Fibroblast of skin of right biceps (primary cell): ENCODE results near the gene GRK6.
A peak's percentile ranks its signal among the peaks of the same experiment; 100 is the strongest.

ENCODE experiments used
- DNase-seq: peaks from one replicate; pipeline ENCODE4 v3.0.0-alpha.2; 2013

Gene GRK6

DNA sequence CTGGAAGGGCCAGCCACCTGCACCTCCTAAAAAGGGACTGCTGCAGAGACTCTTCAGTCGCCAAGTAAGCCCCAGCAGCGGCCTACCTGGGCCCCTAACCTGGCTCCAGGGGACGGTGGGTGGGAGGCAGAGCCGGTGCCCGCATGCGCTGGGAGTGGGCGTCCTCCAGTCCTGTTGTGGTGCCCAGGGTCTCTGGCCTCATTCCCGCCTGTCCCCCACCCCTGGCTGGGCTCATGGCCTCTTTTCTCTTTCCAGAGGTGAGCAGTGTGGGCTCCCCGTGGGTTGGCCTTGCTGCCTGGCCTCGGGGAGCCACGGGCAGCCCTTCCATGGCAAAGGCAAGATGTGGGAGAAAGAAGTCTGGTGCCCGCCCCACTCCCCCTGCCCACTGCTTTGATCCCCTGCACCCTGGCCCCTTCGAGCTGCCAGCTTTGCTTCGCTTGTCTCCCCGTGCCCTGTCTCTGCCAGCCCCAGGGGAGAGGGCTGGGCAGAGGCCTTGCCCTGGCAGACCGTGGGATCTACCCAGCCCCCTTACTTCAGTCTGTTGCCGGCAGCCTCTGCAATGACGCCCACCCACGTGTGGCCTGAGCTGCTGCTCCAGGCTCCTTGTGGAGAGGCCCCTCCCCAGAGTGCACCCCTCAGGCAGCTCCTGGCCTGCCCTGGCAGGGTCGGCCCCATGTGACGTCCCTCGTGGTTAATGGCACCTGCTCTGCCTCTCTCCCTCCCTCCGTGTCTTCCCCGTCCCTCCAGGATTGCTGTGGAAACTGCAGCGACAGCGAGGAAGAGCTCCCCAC lies 14.7 kb downstream of the GRK6 start:
- no peak for DNase-seq

- DNase-seq: no peak
Observed at GRCh38 chr5:177442066-177442826, 15.8 kb downstream of the GRK6 start.

DNA sequence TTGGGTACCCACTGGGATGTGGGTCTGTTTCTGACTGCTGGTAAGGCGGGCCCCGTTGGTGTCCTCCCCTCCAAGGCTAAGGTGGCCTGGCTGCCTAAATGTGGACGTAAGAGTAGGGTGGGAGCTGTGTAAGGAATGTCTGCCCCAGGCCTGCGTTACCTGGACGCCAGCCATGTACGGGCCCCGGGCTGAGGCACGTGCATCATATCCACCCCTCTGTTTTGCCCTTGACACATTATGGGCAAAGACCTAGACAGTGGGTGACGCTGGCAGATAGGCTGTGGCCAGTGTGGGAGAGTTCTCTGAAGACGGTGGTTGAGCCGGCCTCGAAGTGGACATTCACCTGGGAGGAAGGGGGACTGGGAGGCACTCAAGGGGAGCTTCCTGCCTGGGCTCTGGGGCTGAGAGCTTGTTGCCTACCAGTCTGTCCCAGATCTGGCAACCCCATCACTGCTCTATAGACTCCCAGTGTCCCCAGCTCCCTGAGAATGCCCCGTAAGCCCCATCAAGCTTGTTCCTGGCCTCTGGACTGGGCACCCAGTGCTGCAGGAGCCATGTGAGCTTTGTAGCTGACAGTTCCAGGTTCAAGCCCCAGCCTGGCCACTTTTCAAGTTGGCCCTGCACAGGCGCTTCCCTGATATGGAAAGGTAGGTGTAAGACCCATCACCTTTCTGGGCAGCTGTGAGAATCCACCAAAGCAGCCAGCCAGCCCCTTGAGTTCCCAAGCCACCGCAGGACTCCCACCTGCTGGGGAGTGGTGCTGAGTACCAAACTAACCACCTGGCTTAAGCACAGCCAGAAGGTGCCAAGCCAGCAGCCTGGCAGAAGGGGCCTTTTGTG lies 16.9 kb downstream of the GRK6 start:
- no peak for DNase-seq

- DNase-seq: no peak
Observed at GRCh38 chr5:177444106-177445051, 17.9 kb downstream of the GRK6 start.

GRCh38 chr5:177445052-177445916 lies 18.8 kb downstream of the GRK6 start:
- DNase-seq: no peak

- no peak for DNase-seq
Observed at GRCh38 chr5:177445917-177446199, 19.4 kb downstream of the GRK6 start.

DNA sequence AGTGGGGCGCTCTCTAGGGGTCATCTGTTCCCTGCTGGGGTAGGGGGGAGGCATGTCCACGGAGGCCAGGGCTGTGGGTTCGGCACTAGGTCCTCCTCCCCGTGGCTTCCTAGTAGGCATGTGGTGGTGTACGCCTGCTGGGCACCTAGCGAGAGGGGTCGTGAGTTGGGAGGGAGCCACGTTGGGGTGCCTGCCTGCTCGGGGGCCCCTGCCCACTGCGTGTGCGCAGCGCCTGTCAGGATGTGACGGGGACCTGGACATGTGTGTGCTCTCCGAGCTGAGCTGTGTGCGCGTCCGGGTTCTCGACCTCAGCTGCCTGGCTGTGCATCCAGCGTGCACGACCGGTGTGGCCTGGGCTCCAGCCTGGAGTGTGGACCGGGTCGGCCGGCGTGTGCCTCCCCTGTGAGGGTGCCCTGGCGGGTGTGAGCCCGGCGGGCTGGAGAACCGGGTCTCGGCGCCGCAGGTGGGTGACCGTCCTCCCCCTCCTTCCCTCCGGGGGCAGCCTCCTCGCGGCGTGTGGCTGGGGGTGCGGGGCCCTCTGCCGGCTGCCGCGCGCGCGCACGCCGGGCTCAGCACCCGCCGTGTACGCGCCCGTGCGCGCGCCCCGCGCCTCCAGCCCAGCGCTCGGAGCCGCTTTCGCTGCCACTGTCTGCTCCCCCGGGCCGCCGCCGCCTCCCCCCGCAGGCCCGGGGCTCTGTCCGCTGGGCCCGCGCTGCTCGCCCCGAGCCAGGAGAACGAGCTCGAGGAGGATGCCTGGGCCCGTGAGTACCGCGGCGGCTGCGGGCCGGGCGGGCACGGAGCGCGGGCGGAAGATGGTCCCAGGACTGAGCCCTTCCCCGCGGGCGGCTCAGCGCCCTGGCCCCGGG lies 20.0 kb downstream of the GRK6 start, which contains the start of gene PRR7:
TSS of gene PRR7 (plus strand) at position 615 of the 866 bp plus-strand sequence. CDS start 8,254 bp downstream, outside the sequence.
- peak; percentile 76 for DNase-seq

- peak; percentile 50 for DNase-seq
Observed at GRCh38 chr5:177447066-177447610, 20.7 kb downstream of the GRK6 start.

DNA sequence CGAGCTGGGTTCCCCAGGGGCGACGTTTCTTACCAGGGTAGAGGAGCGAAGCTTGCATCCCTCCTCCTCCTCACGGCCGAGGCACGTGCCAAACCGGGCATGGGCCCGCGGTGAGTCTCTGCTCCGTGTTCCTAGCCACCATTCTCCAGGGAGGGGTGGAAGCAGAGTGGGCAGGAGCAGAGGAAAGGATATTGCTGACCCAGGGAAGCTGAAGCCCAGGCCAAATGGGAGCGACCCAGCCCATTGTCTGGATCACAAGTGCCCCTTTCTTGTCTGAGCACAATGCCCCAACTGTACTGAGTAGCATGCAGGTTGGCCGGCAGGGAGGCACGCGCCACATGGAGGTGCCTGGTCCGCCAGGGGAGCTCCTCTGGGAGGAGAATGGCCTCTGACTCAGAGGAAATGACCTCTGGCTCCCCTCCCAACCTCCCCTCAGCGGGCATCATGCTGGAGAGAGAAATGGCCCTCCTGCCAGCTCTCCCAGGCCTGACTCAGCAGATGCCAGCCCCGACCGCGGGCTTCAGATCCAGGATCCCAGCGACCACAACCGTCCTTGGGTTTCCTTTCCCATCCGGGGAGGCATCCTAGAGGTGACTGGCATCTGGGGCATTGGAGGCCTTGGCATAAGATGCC lies 21.3 kb downstream of the GRK6 start:
- DNase-seq: peak; percentile 62

DNA sequence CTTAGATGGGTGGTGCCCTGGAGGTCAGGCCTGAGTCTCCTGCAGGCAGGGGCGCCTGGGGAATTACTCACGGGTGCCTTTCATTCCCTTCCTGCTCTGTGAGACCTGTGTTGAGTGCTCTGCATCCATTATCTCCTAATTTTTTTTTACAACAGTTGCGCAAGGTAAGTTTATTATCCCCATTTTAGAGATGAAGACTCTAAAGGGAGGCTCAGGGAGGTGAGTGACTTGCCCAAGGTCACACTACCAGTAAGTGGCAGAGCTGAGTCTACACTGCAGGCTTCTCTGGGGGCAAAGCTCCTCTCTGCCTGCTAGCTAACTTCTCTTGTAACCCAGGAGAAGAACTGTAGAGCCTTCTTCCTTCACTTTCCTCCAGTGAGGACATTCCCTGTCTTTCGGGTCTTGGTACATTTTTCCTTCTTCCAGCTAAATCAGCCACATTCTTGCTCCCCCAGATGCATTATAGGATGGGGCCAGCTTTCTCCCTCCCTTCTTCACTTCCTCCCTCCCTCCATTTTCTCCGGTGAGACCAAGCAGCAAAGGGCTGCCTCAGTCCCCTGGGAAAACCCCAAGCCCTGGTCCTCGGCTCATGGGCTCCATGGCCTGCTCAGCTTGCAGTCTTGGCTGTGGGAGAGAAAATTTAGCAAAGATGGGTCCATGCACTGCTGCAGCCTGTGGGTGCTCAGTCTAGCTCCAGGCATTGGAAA lies 21.9 kb downstream of the GRK6 start:
- no peak for DNase-seq

GRCh38 chr5:177449140-177450061 lies 22.9 kb downstream of the GRK6 start:
- no peak for DNase-seq

DNA sequence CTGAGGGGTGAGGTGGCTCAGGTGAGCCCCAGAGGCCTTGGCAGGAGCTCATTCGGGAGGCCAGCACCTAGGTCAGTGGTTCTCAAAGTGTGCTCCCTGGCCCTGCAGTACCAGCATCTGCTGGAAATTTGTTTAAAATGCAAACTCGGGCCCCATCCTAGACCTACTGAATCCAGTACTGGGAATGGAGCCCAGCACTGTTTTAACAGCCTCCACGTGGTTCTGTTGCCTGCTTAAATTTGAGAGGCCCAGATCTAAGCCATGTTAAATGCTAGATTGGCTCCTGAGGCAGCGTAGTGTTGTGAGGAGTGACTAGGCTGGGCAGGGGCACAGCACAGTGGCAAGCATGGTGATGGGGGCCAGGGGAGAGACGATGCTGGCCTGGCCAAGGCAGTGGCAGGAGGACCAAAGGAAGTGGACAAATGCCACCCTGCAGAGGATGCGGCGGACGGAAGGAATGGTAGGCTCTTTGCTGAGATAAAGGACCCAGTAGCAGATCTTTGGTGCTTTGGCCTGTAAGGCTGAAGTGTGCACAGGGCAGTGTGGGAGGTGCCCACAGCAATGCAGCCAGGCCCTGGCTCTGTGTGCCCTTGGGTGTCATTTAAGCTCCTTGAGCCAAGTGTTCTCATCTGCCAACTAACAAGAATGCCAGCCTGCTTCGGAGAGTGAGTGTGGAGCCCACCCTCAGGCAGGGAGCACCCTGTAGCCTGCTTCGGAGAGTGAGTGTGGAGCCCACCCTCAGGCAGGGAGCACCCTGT lies 24.4 kb downstream of the GRK6 start:
- DNase-seq: no peak

DNA sequence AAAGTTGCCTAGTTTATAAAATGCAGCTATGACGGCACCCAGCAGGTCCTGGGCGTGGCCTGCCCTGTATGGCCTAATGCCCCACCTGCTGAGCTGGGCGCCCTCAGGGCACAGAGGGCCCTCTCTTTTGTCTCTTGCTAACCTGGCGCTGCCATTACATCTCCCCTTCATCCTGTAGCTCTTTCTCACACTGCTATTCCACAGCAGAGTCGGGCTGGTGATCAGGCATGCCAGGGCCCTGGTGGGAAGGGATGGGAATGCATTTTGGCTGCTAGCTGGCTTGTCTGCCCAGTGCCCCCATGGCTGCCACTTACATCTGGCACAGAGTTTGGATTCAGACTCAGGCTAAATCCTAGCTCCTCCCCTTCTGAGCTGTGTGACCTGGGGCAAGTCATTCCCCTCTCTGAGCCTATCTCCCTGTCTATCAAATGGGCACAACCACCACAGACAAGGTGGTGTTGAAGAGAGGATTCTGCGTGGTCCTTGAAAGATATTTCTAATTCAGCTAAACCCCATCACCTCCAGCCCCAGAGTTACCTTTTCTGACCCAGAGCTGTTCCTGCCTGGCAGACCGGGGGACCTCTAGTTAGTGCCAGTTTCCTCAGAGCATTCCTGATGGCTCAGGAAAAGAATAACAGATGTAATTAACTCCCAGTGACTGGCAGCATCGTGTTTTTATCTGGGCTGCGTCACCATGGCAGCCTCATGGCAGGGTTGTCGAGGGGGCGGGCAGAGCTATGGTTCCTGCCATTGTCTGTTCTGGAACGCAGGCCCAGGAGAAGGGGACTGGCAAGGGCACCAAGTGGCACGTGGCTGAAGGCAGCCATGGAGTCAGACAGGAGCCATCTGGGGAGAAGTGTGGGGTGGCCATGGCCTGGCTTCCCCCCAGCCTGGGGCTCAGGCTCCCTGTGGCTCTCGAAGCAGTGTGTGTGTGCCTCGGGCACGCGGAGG lies 26.5 kb downstream of the GRK6 start:
- DNase-seq: no peak

- DNase-seq: no peak
Observed at GRCh38 chr5:177453852-177454396, 27.4 kb downstream of the GRK6 start.

GRCh38 chr5:177454397-177455035 lies 28.0 kb downstream of the GRK6 start:
- peak; percentile 87 for DNase-seq
